ENCODE data around the gene UNC45A. TPM values are rescaled to one million over a fixed set of nuclear protein-coding genes. Genes with fewer than 3 reads are reported as not detected.
"Not testable (repeated sequence)": the region's sequence is repeated elsewhere in the genome, so short reads cannot be mapped to it uniquely, and the experiment has no call there.

UNC45A gene
- polyA plus RNA-seq, 12 donors, result 21.8 to 49.6 (median 26.0) TPM; not detected in 1

DNA sequence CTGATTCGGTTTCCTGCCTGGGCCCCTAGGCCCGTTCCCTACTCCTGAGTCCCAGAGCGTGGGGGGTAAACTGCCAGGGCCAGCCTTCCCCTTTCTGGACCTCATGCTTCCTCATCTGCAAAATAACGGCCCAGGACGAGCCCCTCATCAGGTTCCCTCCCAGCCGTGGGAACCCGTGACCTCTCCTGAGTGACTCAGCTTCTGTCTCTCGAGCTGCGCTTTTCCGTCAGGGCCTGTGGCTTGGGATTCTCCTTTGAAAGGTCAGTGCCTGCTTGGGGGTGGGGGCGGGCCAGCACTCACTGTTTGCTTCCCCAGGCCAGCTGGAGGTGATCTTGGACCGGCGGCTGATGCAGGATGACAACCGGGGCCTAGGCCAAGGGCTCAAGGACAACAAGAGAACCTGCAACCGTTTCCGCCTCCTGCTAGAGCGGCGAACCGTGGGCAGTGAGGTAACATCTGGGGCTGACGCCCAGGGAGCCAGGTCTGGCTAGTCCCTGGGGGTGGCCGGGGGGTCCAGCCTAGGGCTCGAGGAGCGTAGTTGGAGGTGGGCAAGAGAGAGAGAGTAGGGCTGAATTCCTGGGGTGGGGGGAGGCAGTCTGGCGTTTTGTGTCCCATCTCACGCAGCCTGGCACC, 19.2 kb upstream of the UNC45A start:
- no peak for DNase-seq

- no peak for DNase-seq
These were observed 18.6 kb upstream of the UNC45A start for GRCh38 chr15:90916461-90916860.

DNA sequence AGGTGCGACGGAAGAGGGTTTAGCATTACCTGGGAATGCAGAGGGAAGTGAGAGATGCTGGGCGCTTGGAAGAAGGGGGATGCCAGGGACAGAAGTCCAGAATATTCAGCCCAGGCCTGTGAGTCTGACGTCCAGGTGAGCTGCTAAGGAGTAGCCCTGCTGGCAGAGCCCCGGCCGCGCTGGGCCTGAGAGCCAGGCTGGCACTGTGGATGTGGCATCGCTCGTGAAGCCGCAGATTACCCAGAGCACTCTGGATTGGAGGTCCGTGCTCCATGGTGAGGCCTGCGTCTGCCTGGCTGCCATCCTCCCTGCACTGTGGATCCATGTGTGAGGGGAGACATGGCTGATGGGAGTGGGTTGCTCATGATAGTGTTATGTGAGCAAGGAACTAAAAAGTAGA, 17.5 kb upstream of the UNC45A start:
- DNase-seq, result no peak

- no peak for DNase-seq
These were observed 16.9 kb upstream of the UNC45A start for GRCh38 chr15:90918034-90918788.

DNA sequence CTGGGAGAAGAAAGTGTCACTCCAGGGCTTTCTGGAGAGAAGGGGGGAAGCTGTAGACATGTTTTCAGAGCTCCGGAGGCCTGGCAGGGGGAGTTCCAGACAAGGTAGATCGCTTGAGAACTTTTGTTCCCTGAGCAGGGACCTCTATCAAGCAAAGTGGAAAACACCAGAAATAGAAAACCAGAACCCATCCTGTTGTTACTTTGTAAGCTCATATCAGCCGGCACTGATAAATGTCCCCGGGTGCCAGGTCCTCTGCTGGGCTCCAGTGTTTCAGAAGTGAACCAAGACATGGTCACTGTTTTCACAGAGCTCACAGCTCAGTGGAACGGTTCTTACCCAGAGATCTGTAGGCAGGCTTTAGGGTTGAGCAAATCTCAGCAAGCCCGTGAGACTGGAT, 16.2 kb upstream of the UNC45A start:
- DNase-seq, result no peak

DNA sequence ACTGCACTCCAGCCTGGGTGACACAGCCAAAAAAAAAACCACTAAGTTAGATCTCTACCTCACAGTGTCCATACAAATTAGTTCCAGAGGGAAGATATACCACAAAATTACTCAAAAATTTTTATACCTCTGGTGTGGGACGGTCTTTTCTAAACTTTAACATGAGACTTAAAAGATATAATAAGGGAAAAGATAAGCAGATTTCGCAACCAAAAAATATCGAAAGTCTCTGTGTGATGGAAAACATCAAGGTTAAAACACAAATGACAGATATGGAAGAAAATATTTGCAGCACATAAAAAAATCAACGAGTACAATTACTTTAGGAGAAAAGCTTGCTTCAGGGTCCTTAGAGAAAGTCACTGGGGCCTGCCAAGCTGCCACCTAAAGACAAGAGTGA, 13.2 kb upstream of the UNC45A start:
- no peak for DNase-seq

GRCh38 chr15:90922712-90923322, 12.3 kb upstream of the UNC45A start:
- not testable (repeated sequence) for DNase-seq

DNA sequence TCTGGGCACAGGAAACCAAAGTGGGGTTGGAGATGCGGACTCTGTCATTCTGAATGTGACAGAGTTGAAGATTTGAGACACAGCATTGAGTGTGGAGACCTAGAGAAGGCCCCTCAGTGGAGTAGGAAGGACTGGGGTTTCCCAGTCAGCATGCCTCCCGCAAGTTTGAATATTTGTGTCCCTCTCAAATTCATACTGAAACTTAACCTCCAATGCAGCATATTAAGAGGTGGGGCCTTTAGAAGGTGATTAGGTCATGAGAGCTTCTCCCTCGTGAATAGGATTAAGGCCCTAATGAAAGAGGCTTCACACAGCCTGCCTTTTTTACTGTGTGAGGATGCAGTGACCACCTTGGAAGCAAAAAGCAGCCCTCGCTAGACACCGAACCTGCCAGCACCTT, 10.7 kb upstream of the UNC45A start:
- no peak for DNase-seq

- not testable (repeated sequence) for DNase-seq
These were observed 8.3 kb upstream of the UNC45A start for GRCh38 chr15:90926766-90927165.

DNA sequence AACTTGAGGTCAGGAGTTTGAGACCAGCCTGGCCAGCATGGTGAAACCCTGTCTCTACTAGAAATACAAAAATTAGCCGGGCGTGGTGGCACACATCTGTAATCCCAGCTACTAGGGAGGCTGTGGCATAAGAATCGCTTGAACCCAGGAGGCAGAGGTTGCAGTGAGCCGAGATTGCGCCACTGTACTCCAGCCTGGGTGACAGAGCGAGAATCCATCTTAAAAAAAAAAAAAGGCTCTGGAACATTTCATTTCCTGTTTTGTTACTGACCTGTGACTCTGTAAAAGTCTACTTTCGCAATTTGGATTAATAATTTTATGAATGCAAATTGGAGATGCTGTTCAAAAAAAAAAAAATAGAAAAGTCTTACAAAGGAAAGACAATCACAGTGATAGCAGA, 7.0 kb upstream of the UNC45A start:
- DNase-seq, result not testable (repeated sequence)

- no peak for DNase-seq
These were observed 5.7 kb upstream of the UNC45A start for GRCh38 chr15:90929246-90930019.

DNA sequence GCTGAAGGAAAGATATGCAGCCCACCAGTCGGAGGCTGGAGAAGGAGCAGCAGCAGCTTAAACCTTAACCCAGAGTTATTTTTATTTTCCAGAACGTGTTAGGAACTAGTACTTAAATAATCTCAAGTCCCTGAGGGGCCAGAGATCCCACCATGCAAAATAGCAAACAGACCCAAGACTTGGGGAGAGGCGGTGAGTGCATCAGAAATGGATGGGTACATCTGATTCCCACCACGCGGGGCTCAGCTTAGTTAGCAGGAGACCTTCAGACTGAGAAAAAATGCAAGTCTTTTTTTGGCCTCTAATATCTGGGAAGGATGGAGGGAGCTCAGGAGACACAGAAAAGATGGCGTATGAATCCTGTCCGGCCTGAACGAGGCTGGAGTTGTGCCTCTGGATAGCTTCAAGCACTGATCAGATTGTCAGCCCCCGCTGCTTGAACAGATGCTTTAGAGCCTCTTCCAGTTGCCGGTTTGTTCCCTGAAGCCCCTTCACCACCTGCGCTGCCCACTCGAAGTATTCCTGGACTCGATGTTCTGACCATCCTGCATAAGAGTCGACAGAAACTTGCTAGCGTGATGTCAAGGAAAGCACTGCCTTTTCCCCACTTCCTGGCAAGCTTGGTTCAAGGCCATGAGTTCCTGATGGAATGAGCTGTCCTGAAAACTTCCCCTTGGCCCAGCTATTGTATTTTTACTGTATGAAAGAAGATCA, 4.1 kb upstream of the UNC45A start:
- no peak for DNase-seq

GRCh38 chr15:90931575-90931827, 3.6 kb upstream of the UNC45A start:
- no peak for DNase-seq

- DNase-seq, result peak; percentile 92
These were observed 3.0 kb upstream of the UNC45A start, which contains the start of gene HDDC3 for GRCh38 chr15:90931828-90932659. TSS of gene HDDC3 (minus strand) at chr15:90932549. CDS start at chr15:90932540, 9 bp downstream.

GRCh38 chr15:90932660-90932991, 2.5 kb upstream of the UNC45A start:
- no peak for DNase-seq

DNA sequence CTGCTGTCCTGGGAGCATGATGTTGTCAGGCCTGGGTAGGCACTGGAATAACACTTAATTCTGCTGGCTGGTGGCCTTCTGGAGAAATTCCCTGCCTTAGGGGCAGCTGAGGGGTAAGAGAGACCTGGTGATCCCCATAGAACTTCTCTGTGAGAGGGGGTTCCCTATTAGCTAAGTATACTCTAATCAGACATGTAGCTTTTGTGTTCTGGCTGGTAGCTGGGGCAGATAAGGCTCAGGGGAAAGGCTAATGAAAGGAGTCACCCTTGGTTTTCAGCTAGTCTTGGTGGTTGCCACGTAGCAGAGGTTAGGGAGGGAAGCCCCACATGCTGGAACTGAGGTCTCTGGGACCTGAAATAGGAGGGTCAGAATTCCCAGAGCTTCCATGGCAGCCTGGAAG, 1.8 kb upstream of the UNC45A start:
- DNase-seq, result no peak

GRCh38 chr15:90934256-90934948, 683 bp upstream of the UNC45A start:
- peak; percentile 77 for DNase-seq

GRCh38 chr15:90936823-90937222, 1.7 kb downstream of the UNC45A start:
- no peak for DNase-seq

DNA sequence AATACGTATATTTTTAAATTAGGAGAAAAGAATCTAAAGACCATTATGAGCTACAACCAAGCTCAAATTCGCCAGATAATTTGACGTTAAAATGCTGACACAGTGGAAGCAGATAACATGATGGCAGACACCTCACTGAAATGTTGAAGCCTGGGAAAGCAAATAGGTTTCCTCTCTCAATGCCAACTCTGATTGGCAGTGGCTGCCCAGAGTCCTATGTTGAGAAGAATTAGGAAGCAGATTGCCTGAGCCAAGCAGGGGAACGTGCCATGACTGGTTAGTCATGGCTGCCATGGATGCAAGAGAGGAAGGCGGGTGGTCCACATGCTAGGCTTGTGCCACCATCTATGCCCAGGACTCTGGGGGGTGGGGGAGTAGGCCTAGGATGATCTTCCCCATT, 3.2 kb downstream of the UNC45A start:
- no peak for DNase-seq

GRCh38 chr15:90939756-90940155, 4.7 kb downstream of the UNC45A start:
- DNase-seq, result no peak

All from muscle of arm (tissue), 12 donors.